OCI-LY3 (cell line): ENCODE data around the gene IGSF11.

Experiments
- CTCF ChIP-seq: fragments of 200-600, 300-600 bp; sonication (generic); IDR thresholded peaks from 2 replicates; pipeline ENCODE4 v1.5.1; 2014; ENCODE audit warnings: antibody characterized with exemption, low read length, low read depth
- EZH2phosphoT487 ChIP-seq: fragments of 200-600 bp; shearing (Covaris generic); IDR thresholded peaks from 2 replicates; pipeline ENCODE4 v1.6.1; 2018; ENCODE audit warnings: antibody characterized with exemption, mixed run types, low read depth

- TF ChIP-seq CTCF (no peak), EZH2phosphoT487 (no peak)
These were observed 92.5 kb downstream of the IGSF11 start for GRCh38 chr3:118942195-118942594.
